AG04449 (cell line): ENCODE measurements around the gene PADI3.

Experiments
- CTCF ChIA-PET: fragments of 350-600 bp; formaldehyde crosslinking; extraction: SDS; loops from one replicate; lab custom pipeline; 2021; ENCODE audit warnings: antibody characterized with exemption; lab: Yijun Ruan, JAX
- POLR2A ChIA-PET: fragments of 400-600, 350-600 bp; formaldehyde crosslinking; extraction: SDS; loops from one replicate; lab custom pipeline; 2020; ENCODE audit warnings: antibody characterized with exemption, inconsistent platforms; lab: Yijun Ruan, JAX
- DNase-seq: peaks from one replicate; pipeline ENCODE4 v3.0.0-alpha.2; 2010; ENCODE audit warnings: low read depth, low spot score
- H3K4me3 ChIP-seq: 2 replicates; pipeline ENCODE4 v1.5.1; 2011; ENCODE audit warnings: low read depth, mild to moderate bottlenecking, control low read depth, low read length
- TF ChIP-seq, protein P1 (sequence below): IDR thresholded peaks from one replicate; pipeline ENCODE4 v1.5.1; 2011; ENCODE audit warnings: mild to moderate bottlenecking, moderate library complexity, low read length, control low read depth, inconsistent platforms; ENCODE audit not compliant: insufficient read depth; ENCODE audit errors: missing control alignments

The PADI3 gene

DNA sequence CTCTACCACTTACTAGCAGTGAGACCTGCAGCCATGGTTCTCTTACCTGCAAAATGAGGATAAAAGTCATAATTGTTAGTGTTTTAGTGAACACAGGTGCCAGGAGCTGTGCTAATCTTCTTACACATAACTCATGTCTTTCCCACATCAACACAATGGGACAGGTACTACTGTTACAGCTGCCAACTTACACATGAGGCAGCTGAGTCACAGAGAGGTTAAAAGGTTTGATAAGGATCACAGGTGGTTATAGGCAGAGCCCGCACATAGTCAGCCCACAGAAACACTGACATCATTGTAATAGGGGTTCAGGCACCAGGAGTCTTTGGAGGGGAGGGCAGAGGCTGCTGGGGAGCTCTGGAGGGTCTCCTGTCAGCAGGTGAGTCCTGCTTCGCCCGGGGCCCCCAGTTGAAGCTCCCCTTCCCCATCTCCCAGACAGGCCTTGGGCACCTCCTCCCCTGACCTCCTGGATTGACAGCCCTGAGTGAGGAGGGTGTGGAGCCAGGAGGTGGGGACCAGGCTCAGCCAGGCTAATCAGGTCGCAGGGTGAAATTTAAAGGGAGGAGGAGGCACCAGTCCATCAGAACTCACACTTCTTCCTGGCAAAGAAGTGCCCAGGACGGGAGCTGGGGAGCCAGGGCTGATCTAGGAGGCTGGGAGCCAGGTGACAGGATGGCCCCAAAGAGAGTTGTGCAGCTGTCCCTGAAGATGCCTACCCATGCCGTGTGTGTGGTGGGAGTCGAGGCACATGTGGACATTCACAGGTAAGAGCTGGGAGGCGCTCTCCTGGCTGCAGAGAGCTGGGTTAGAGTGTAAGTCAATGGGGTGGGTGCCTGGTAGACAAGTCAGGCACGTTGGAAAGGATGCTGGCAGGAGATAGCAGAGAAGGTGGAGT lies 44.1 kb upstream of the PADI3 start, which contains the start of gene PADI1:
Gene PADI1 (plus strand): TSS at position 583 of the 895 bp plus-strand sequence. CDS start 90 bp downstream, at position 673.
- ChIA-PET CTCF (interaction anchor here (1.3 kb wide), 1 partner anchor 17 kb away, joined by 3 read pairs; no protein-coding TSS in a partner anchor), POLR2A (interaction anchor here (0.7 kb wide), 1 partner anchor 15 kb away, joined by 3 read pairs; no protein-coding TSS in a partner anchor)
- no peak within 1 kb of the TSS for H3K4me3 ChIP-seq
- TF ChIP-seq, protein P1, sequence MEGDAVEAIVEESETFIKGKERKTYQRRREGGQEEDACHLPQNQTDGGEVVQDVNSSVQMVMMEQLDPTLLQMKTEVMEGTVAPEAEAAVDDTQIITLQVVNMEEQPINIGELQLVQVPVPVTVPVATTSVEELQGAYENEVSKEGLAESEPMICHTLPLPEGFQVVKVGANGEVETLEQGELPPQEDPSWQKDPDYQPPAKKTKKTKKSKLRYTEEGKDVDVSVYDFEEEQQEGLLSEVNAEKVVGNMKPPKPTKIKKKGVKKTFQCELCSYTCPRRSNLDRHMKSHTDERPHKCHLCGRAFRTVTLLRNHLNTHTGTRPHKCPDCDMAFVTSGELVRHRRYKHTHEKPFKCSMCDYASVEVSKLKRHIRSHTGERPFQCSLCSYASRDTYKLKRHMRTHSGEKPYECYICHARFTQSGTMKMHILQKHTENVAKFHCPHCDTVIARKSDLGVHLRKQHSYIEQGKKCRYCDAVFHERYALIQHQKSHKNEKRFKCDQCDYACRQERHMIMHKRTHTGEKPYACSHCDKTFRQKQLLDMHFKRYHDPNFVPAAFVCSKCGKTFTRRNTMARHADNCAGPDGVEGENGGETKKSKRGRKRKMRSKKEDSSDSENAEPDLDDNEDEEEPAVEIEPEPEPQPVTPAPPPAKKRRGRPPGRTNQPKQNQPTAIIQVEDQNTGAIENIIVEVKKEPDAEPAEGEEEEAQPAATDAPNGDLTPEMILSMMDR: no peak
- DNase-seq: no peak

DNA sequence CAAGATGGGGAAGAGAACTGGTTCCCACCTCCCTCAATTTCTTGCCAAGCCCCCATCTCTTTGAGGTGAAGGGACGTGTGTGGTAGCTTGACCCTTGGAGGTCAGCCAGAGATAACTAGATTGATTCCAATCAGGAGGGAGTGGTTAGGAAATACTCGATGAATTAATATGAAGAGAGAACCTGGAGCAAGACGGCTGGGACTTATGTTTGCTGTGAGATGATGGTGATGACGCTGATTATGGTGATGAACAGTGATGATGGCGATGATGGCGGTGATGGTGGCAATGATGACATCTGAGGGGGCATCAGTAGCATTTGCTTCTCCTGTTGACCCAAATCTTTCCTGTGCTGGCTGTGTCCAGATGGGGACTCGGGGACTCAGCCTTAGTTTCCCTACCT lies 43.2 kb upstream of the PADI3 start:
- CTCF ChIA-PET: interaction anchor here (1.3 to 2.7 kb wide), 2 partner anchors 16 to 80 kb away, joined by 3 to 9 read pairs; no protein-coding TSS in a partner anchor

GRCh38 chr1:17206196-17206595 lies 42.7 kb upstream of the PADI3 start:
- ChIA-PET CTCF (interaction anchor here (0.6 to 2.7 kb wide), 3 partner anchors 13 to 81 kb away, joined by 3 to 9 read pairs (median 3); no protein-coding TSS in a partner anchor), POLR2A (interaction anchor here (0.9 kb wide), 1 partner anchor 10 kb away, joined by 3 read pairs; no protein-coding TSS in a partner anchor)
- no peak overlapping the region for H3K4me3 ChIP-seq
- DNase-seq: no peak
- TF ChIP-seq, protein P1: no peak

More for the DNA sequence above, 43.2 kb upstream of the PADI3 start:
- DNase-seq: no peak
- TF ChIP-seq, protein P1: no peak
- H3K4me3 ChIP-seq: no peak overlapping the region
- POLR2A ChIA-PET: interaction anchor here (0.9 kb wide), 1 partner anchor 11 kb away, joined by 3 read pairs; no protein-coding TSS in a partner anchor

DNA sequence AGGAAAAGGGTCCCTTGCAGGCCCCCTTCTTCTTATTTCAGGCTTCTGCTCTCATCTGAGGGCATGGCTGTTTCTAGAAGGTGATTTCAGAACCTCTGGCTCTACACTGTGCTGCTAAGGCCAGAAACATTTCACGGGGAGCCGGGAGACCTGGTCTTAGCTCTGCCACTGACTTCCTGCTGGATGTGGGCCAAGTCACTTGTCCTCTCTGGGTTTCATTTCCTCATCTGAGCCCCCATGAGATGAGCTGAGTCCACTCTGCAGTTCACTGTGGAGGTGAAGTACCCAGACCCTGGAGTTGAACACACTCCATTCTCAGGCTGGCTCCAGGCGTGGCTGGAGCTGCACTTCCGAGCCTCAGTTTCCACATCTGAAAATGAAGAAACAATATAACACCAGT lies 41.9 kb upstream of the PADI3 start:
- ChIA-PET POLR2A (interaction anchor here (1.3 to 2.1 kb wide), 3 partner anchors 8 to 26 kb away, joined by 4 to 8 read pairs (median 5); no protein-coding TSS in a partner anchor), CTCF (interaction anchor here (0.6 to 2.7 kb wide), 4 partner anchors 11 to 81 kb away, joined by 3 to 9 read pairs (median 7); no protein-coding TSS in a partner anchor)
- TF ChIP-seq, protein P1: no peak
- H3K4me3 ChIP-seq: no peak overlapping the region
- no peak for DNase-seq

DNA sequence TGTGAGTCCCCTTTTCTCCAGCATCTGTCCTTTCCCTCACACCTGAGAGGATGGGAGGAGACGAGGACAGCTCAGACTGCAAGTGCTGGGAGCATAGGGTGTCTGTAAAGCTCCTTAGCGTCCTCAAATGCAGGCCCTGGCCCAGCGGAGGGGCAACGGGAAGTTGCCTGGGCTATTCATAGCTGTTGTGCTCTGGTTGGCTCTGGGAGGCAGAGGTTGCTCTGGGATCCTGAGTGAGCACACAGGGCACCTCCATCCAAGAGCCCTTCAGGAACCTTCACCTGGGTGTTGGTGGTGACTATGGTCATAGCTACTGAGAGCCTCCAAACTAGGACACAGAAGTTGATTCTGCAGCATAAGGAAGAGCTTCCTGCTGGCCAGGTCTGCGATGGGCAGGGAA lies 41.4 kb upstream of the PADI3 start:
- ChIA-PET POLR2A (interaction anchor here (1.3 to 2.1 kb wide), 3 partner anchors 8 to 26 kb away, joined by 4 to 8 read pairs (median 5); no protein-coding TSS in a partner anchor), CTCF (interaction anchor here (1.5 to 2.7 kb wide), 3 partner anchors 11 to 82 kb away, joined by 5 to 9 read pairs (median 9); no protein-coding TSS in a partner anchor)
- TF ChIP-seq, protein P1: no peak
- DNase-seq: no peak
- H3K4me3 ChIP-seq: no peak overlapping the region
